HG03097 (cell line): ENCODE data around the gene FEM1B.

Experiments used
- ATAC-seq: cut with Tn5 transposase; IDR thresholded peaks from one replicate; pipeline ENCODE4 v1.9.1; 2021; ENCODE audit not compliant: unreplicated experiment, low FRiP score

The FEM1B gene

GRCh38 chr15:68319997-68320396 lies 42.5 kb downstream of the FEM1B start:
- no peak for ATAC-seq

DNA sequence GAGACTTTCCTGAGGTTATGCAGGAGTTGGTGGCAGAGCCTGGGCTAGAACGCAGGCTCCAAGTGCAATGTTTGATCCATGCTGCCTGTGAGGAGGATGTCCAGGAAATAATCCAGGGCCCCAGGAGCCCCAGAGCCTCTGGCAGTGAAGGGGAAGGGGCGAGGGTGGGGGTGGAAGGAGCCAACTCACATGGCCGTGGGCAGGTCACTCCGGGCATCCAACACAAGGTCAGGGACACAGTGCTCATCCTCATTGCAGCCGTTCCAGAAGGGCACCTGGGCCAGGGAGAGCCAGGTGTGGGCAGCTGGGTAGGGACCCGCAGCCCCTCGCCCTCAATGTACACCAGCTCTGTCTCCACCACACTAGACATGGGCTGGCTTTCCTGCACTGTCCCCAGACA lies 43.7 kb downstream of the FEM1B start:
- no peak for ATAC-seq

DNA sequence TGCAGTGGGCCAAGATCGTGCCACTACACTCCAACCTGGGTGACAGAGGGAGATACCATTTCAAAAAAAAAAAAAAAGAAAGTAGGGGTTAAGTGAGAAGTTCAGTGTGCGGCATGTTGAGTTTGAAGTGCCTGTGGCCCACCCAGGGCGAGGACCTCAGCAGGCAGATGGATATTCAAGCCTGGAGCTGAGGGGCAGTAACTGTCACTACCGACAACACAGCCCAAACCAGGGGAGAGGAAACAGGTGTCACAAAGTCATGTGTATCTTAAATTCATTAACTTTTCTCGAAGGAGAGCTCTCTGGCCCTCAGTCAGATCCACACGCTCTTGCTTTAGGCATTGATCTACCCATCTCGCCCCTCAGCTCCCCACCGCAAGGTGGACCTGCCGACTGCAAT lies 45.3 kb downstream of the FEM1B start:
- ATAC-seq = no peak

DNA sequence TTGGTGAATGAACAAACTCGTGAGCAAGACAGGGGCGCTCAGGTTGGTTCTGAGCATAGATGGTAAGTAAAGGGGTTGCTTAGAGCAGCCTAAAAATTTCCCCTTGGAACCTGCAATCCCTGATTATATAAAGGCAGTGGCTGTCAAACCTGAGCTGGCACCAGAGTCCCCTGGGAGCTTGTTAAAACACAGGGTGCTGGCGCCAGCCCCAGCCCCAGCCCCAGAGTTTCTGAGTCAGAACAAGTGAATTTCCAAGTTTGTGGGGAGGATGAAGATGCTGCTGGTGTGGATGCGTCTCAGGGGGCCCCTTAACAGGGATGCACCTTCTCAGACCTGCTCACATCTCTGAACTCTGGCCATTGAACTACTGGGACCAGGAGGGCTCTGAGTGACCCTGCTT lies 48.2 kb downstream of the FEM1B start:
- ATAC-seq = no peak

- no peak for ATAC-seq
Measured at GRCh38 chr15:68326711-68327354, 49.3 kb downstream of the FEM1B start.

DNA sequence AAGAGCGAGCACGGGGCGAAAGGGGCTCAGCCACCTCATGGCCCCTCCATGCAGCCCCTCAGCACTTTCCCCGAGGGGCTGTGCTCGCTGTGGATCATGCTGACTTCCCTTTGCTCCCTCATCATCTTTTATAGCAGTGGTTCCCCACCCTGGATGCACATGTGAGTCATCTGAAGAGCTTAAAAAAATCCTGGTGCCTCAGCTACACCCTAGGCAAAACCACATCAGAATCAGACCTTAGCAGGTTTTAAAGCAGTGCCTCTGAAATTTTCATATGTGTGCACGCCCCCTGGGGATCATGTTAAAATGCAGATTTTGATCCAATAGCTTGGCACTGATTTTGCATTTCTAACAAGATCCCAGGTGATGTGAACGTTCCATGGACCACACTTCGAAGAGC lies 50.9 kb downstream of the FEM1B start:
- ATAC-seq = no peak

GRCh38 chr15:68328964-68329363 lies 51.4 kb downstream of the FEM1B start:
- no peak for ATAC-seq

DNA sequence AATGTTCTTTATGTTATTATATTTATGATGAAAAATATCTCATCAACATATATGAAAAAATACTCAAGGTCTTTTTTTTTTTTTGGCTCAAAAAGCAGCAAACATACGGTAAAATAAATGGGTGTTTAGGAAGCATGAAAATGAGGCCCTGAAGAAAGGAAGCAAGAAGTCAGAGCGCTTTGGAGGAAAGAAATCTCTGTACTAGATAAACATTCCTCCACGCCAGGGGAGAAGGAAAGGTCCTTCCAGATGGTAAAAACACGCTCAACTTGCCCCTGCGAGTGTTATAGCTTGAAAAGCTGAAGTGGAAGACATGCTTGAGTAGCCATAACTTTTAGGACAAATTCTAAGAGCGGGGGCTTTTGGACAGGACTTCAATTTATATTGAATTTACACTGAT lies 52.9 kb downstream of the FEM1B start:
- ATAC-seq = no peak

- ATAC-seq = no peak
Measured at GRCh38 chr15:68330901-68331300, 53.4 kb downstream of the FEM1B start.

GRCh38 chr15:68332266-68332665 lies 54.7 kb downstream of the FEM1B start:
- no peak for ATAC-seq

- no peak for ATAC-seq
Measured at GRCh38 chr15:68333775-68334470, 56.4 kb downstream of the FEM1B start.

DNA sequence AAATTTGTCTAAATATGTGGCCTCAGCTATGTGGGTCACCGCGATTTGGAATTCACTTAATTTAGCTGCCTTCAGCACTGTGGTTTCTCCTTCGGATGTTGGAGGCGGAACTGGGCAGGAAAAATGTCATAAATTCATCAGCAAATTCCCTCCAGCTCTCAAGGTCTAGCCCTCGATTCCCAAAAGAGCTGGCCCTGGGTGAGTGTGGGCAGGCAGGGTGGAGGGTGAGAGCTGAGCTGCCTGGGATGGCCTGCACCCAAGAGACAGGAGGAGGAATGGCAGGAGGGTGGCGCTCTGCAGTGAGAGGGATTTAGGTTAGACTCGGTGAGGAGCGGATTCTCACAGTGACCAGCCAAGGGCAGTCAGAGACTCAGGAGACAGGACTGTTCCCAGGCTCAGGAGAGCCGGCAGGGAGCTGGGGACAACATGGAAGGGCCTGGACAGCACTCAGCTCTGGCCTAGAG lies 57.1 kb downstream of the FEM1B start:
- no peak for ATAC-seq

- no peak for ATAC-seq
Measured at GRCh38 chr15:68335251-68335650, 57.7 kb downstream of the FEM1B start.

GRCh38 chr15:68335655-68336054 lies 58.1 kb downstream of the FEM1B start:
- ATAC-seq = no peak

GRCh38 chr15:68336516-68336915 lies 59.0 kb downstream of the FEM1B start:
- no peak for ATAC-seq

DNA sequence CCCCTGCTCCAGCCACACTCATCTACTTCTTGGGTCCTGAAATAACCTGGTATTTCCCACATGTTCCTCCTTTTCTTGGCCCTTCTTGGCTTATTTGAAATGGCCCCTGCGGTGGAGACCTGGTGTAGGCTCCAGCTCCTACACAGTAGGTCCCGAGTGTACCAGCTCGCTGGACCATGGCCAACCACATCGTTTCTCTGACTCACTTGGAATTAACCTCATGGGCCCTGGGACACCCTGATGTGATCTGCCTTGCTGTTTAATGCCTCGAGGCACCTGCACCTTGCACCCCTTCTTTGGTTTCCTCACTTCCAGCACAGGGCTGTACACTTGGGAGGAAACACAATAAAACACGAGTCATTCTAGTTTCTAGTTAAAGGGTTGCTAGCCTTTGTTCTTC lies 60.3 kb downstream of the FEM1B start:
- no peak for ATAC-seq

DNA sequence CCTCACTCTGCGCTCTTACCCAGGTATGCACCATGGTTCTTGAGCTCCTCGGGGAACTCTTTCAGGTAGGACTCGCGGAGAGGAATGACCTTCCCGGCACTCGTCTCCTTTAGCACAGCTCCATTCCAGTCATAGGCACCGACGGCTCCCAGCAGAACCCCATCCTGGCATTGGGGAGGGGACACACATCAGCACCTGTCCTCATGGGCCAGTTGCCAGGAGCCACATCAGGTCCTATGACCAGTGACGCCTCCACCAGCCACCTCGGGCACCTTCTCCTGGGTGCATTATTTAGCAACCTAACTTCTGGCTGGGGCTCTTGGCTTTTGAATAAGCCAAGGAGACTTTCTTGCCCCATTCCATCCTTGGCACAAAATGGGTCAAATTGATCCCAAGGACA lies 61.9 kb downstream of the FEM1B start:
- no peak for ATAC-seq

DNA sequence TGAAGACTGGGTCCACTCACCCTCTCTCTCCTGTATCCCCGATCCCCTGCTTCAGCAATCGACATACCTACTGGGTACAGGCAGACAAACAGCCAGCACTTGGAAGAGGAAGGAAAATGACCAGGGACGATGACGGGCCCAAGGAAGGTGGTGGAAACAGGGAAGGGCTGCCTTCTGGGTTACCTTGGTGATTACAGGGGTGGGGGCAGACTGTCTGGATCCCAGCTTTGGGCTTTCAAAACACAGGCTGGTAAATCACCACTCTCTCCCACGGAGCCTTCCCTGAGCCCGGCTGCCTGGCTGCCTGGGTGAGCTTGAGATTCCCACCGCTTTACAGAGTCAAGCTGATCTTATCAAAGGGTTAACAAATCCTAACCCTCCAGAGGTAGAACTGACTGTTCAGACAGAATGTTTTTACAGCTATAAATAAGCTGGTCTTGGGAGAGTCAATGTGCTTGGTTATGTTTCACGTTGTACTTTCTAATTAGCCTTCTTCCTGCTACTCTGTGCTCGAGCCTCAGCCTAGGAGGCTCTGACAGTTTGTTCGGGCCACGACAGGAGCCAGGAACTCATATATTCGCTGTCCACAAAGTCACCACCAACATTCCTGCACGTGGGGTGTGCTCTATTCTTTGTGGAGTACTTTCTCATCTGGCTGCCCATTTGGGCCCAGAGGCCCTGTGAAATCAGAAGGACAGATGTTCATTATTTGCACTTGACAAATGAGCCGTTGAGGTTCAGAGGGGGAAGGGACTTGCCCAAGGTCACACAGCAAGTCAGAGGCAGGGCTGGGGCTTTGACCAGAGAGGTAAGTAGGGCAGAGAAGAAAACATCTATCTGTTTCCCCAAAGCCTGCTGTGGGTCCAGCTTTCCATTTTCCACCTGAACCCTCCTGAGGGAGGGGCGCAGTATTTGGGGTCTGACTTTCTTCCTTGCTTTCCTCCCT lies 63.5 kb downstream of the FEM1B start:
- no peak for ATAC-seq

GRCh38 chr15:68341760-68342725 lies 64.5 kb downstream of the FEM1B start:
- no peak for ATAC-seq

- no peak for ATAC-seq
Measured at GRCh38 chr15:68343579-68344225, 66.2 kb downstream of the FEM1B start.
